ENCODE results near the gene FAM50B. TPM values are rescaled to one million over a fixed set of nuclear protein-coding genes. Genes with fewer than 3 reads are reported as not detected.

Gene FAM50B
- total and polyA plus RNA-seq, 10 donors = 6.6 to 13.3 (median 9.0) TPM

DNA sequence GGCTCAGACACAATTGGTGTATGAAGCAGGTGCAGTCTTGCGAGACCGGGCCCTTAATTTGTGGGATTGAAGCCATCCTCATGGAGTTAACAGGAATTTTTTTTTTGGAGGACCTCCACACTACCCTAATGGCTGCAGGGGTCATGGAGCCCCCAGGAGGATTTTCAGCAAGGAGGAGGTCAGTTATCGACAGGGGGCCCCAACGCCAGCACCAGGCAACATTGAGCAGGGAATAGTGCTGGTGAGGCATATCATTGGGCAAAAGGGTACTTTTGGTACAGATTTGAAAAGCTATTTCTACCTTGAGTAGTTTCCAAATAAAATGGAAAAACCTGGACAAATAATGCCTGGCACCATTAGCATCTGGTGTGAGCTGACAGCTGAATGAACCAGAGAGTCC, 6.7 kb downstream of the FAM50B start:
- TF ChIP-seq POLR2A (IDR thresholded peaks at IDR 0.05) (no peak), POLR2AphosphoS5 (IDR thresholded peaks at IDR 0.05) (no peak)
- TF ChIP-seq, protein P1, sequence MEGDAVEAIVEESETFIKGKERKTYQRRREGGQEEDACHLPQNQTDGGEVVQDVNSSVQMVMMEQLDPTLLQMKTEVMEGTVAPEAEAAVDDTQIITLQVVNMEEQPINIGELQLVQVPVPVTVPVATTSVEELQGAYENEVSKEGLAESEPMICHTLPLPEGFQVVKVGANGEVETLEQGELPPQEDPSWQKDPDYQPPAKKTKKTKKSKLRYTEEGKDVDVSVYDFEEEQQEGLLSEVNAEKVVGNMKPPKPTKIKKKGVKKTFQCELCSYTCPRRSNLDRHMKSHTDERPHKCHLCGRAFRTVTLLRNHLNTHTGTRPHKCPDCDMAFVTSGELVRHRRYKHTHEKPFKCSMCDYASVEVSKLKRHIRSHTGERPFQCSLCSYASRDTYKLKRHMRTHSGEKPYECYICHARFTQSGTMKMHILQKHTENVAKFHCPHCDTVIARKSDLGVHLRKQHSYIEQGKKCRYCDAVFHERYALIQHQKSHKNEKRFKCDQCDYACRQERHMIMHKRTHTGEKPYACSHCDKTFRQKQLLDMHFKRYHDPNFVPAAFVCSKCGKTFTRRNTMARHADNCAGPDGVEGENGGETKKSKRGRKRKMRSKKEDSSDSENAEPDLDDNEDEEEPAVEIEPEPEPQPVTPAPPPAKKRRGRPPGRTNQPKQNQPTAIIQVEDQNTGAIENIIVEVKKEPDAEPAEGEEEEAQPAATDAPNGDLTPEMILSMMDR (IDR thresholded peaks at IDR 0.05 in 8 of 11, conservative IDR thresholded peaks at IDR 0.05 in 3 of 11) = no peak
- Histone ChIP-seq H3K27ac (no peak overlapping the region), H3K9me3 (peaks cover 0 to 17% (median 13%) of the 10 kb centered on the region in 8 donors), H3K27me3 (replicated peaks in 1 of 7) (no peaks in the 10 kb centered on the region), H3K4me3 (no peak overlapping the region), H3K36me3 (no peaks in the 10 kb centered on the region), H3K4me1 (peaks cover 0 to 4% (median 0%) of the 10 kb centered on the region in 6 donors)
- intact Hi-C loops (cut with DNase I; ENCODE audit: low total_unique reads) = no loop called here
- WGBS, 5 donors = 88 to 98% (median 96%) methylated on average over 4 of the region's 4 CpGs
- DNase-seq = no peak

DNA sequence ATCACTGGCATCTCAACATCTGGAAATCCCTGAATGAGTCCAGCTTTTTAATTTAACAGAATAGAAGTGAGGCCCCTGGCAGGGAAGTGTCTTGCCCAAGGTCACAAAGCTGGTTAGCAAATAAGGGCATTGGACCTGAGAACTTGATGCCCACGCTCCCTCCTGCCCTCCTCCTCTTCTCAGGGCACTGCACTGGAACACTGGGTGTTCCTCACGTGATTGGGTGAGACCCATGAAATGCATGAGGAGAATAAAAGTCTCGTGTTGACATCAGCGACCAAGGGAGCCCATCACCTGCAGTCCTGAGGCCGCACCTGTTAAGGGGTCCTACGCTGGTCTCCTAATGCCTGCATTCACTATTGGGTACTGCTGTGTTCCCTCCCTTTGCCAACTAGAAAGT, 7.4 kb downstream of the FAM50B start:
- Histone ChIP-seq H3K27me3 (replicated peaks in 1 of 7) (peaks cover 0 to 1% (median 0%) of the 10 kb centered on the region in 7 donors), H3K9me3 (peaks cover 0 to 22% (median 16%) of the 10 kb centered on the region in 8 donors), H3K27ac (no peak overlapping the region), H3K4me1 (no peaks in the 10 kb centered on the region), H3K4me3 (no peak overlapping the region), H3K36me3 (no peaks in the 10 kb centered on the region)
- no peak for TF ChIP-seq POLR2AphosphoS5 (IDR thresholded peaks at IDR 0.05)
- TF ChIP-seq POLR2A (IDR thresholded peaks at IDR 0.05) = no peak
- TF ChIP-seq, protein P1 (IDR thresholded peaks at IDR 0.05 in 8 of 11, conservative IDR thresholded peaks at IDR 0.05 in 3 of 11) = no peak
- intact Hi-C loops (cut with DNase I; ENCODE audit: low total_unique reads) = no loop called here
- DNase-seq = no peak
- WGBS, 5 donors = 82 to 91% (median 88%) methylated on average over 6 of the region's 6 CpGs

DNA sequence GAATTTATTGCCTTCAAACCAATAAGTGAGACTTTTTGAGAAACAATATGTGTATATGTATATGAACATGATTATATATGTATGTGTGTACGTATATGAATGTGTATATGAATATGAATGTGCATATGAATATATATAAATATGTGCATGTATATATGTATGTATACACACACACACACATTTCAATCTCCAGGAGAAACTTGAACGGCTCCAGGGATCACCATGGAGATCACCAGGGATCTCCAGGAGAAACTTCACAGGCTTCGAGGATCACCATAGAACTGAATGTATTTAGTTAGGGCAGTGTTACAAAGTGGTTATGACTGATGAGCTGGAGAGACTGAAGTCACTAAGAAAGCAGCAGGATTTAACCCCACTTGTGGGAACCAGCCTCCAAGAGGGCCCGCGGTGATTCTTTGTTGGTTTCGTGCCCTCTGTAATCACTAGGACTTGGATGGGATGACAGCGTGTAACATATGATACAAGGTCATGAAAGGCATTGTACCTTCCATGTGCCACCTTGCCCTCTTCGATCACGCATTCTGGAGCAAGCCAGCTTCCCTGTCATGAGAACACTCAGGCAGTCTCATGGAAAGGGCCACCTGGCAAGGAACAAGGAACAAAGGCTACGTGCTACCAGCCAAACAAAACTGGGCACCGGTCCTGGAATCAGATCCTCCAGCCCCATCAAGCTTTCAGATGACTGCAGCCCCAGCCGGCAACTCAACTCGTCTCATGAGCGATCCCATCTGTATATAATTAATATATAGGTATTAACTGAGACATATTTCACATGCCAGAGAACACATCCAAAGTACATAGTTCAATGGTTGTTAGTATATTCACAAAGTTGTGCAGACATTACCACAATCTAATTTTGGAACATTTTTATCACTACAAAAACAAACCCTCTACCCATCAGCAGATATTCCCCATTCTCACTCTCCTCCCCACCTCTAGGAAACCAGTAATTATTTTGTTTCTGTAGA, 8.6 kb downstream of the FAM50B start:
- peaks cover 0 to 8% (median 0%) of the 10 kb centered on the region in 7 donors for H3K27me3 ChIP-seq (replicated peaks in 1 of 7)
- no peaks in the 10 kb centered on the region for H3K36me3 ChIP-seq
- peaks cover 0 to 27% (median 16%) of the 10 kb centered on the region in 8 donors for H3K9me3 ChIP-seq
- no peak for DNase-seq
- TF ChIP-seq, protein P1 (IDR thresholded peaks at IDR 0.05 in 8 of 11, conservative IDR thresholded peaks at IDR 0.05 in 3 of 11) = no peak
- TF ChIP-seq POLR2AphosphoS5 (IDR thresholded peaks at IDR 0.05) = no peak
- TF ChIP-seq POLR2A (IDR thresholded peaks at IDR 0.05) = no peak
- intact Hi-C loops (cut with DNase I; ENCODE audit: low total_unique reads) = no loop called here
- H3K4me1 ChIP-seq = no peaks in the 10 kb centered on the region
- 93 to 95% (median 94%) methylated on average over 14 of the region's 14 CpGs for WGBS, 5 donors
- no peak overlapping the region for H3K27ac ChIP-seq
- no peak overlapping the region for H3K4me3 ChIP-seq

DNA sequence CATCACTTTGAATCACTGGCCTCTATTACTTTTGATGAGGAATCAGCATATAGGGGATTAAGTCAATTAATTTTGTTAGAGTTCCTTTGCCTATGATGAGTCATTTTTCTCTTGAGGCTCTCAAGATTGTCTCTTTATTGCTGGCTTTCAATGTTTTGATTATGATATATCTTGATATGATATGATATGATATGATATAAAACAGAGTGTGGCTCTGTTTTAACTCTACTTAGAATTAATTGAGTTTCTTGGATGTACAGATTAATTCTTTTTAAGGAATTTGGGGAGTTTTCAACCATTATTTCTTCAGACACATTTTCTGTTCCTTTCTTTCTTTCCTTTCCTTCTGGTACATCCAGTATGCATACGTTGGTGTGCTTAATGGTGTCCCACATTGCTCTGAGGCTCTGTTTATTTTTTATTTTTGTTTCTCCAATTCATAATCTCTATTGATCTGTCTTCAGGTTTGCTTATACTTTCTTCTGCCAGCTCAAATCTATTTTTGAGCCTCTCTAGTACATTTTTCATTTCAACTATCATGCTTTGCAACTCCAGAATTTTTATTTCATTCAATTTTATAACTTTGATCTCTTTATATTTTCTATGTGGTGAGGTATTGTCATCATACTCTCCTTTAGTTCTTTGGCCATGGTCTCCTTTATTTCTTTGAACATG, 10.8 kb downstream of the FAM50B start:
- Histone ChIP-seq H3K9me3 (peaks cover 0 to 27% (median 16%) of the 10 kb centered on the region in 8 donors), H3K27me3 (replicated peaks in 1 of 7) (peaks cover 0 to 8% (median 0%) of the 10 kb centered on the region in 7 donors), H3K4me3 (no peak overlapping the region), H3K27ac (no peak overlapping the region), H3K4me1 (no peaks in the 10 kb centered on the region), H3K36me3 (no peaks in the 10 kb centered on the region)
- TF ChIP-seq, protein P1 (IDR thresholded peaks at IDR 0.05 in 8 of 11, conservative IDR thresholded peaks at IDR 0.05 in 3 of 11) = no peak
- no peak for TF ChIP-seq POLR2AphosphoS5 (IDR thresholded peaks at IDR 0.05)
- TF ChIP-seq POLR2A (IDR thresholded peaks at IDR 0.05) = no peak
- DNase-seq = no peak
- intact Hi-C loops (cut with DNase I; ENCODE audit: low total_unique reads) = no loop called here
- WGBS, 5 donors = 69 to 96% (median 80%) methylated on average over 1 of the region's 1 CpG

All from spleen (tissue), 11 donors.